Endothelial cell of umbilical vein (primary cell): ENCODE data around the gene LILRA1. TPM values are rescaled to one million over a fixed set of nuclear protein-coding genes. Genes with fewer than 3 reads are reported as not detected.

ENCODE experiments used
- BruUV-seq: library from RNA; stranded (reverse); fragments of 400-500 nt; replicated peaks from 2 replicates; lab custom pipeline; 2021; lab: Mats Ljungman, UMichigan
- CTCF ChIA-PET: fragments of 300-600, 350-600 bp; sonication (Branson Sonifier 250); formaldehyde crosslinking; loops from one replicate; lab custom pipeline; 2021; ENCODE audit warnings: antibody characterized with exemption, inconsistent platforms; lab: Charles Lee
- POLR2A ChIA-PET: fragments of 300-600, 350-600 bp; sonication (Branson Sonifier 250); formaldehyde crosslinking; loops from one replicate; lab custom pipeline; 2021; ENCODE audit warnings: antibody characterized with exemption, inconsistent platforms; lab: Charles Lee
- DNase-seq: peaks from one replicate; pipeline ENCODE4 v3.0.0-alpha.2; 2011; ENCODE audit warnings: low read depth, low spot score
- FAIRE-seq: peaks from 2 replicates; lab custom pipeline; 2011; peaks lifted over from hg19 to GRCh38; lab: Jason Lieb, UNC
- H2AFZ ChIP-seq: 2 replicates; pipeline ENCODE4 v1.6.0; 2012; ENCODE audit warnings: low read depth, low read length, control low read depth, inconsistent platforms
- H3K27ac ChIP-seq: 2 replicates; pipeline ENCODE4 v1.5.1; 2011; ENCODE audit warnings: low read depth, mild to moderate bottlenecking, control low read depth, low read length, moderate library complexity; ENCODE audit not compliant: insufficient read depth
- H3K27me3 ChIP-seq, 2 experiments: 2 replicates each; pipeline versions ENCODE4 v1.6.0 to v1.6.1; 2011; ENCODE audit warnings: low read length in 2 of 2, mixed read lengths in 1 of 2; ENCODE audit not compliant: control insufficient read depth in 2 of 2, insufficient read depth in 2 of 2
- H3K36me3 ChIP-seq, 2 experiments: 2 replicates in 1 of 2; 3 replicates in 1 of 2; pipeline ENCODE4 v1.5.1; 2011; ENCODE audit warnings: low read length in 2 of 2, mild to moderate bottlenecking in 1 of 2, moderate library complexity in 1 of 2; ENCODE audit not compliant: control insufficient read depth in 2 of 2, insufficient read depth in 2 of 2; ENCODE audit errors: extremely low read depth in 1 of 2
- H3K4me1 ChIP-seq: 3 replicates; pipeline ENCODE4 v1.5.1; 2011; ENCODE audit warnings: mild to moderate bottlenecking, low read length; ENCODE audit not compliant: control insufficient read depth, insufficient read depth; ENCODE audit errors: extremely low read depth
- H3K4me2 ChIP-seq: 2 replicates; pipeline ENCODE4 v1.6.1; 2011; ENCODE audit warnings: low read length, control low read depth, mixed read lengths; ENCODE audit not compliant: insufficient read depth
- H3K4me3 ChIP-seq, 3 experiments: fragments of 200-600 bp in 1 of 3; sonication (generic), shearing (Covaris generic) in 1 of 3; replicated peaks in 1 of 3; 2 replicates each; pipeline ENCODE4 v1.5.1; 2011 to 2016; ENCODE audit warnings: control low read depth in 3 of 3, low read length in 3 of 3, mild to moderate bottlenecking in 2 of 3, inconsistent platforms in 1 of 3, low read depth in 1 of 3, moderate library complexity in 1 of 3; ENCODE audit not compliant: insufficient read depth in 1 of 3
- H3K79me2 ChIP-seq: 2 replicates; pipeline ENCODE4 v1.6.0; 2012; ENCODE audit warnings: low read length, inconsistent platforms; ENCODE audit not compliant: control insufficient read depth, insufficient read depth
- H3K9ac ChIP-seq: replicated peaks from 2 replicates; pipeline ENCODE3; 2011; ENCODE audit warnings: low read length, control low read depth; ENCODE audit not compliant: insufficient read depth; ENCODE audit errors: extremely low read depth
- H3K9me1 ChIP-seq: replicated peaks from 3 replicates; pipeline ENCODE4 v1.6.0; 2011; ENCODE audit warnings: mild to moderate bottlenecking, low read length; ENCODE audit not compliant: control insufficient read depth, insufficient read depth; ENCODE audit errors: extremely low read depth
- H3K9me3 ChIP-seq: replicated peaks from 2 replicates; pipeline ENCODE4 v1.5.1; 2012; ENCODE audit warnings: low read length, inconsistent platforms; ENCODE audit not compliant: control insufficient read depth, insufficient read depth
- H4K20me1 ChIP-seq: replicated peaks from 2 replicates; pipeline ENCODE3; 2011; ENCODE audit warnings: mild to moderate bottlenecking, low read length; ENCODE audit not compliant: control insufficient read depth, insufficient read depth; ENCODE audit errors: extremely low read depth
- CTCF ChIP-seq, 2 donors: IDR thresholded peaks; 1 replicate in 1 of 2; 2 replicates in 1 of 2; pipeline ENCODE4 v1.5.1; 2011; ENCODE audit warnings: low read length in 2 of 2, mild to moderate bottlenecking in 2 of 2, moderate library complexity in 2 of 2, control low read depth in 1 of 2, inconsistent platforms in 1 of 2, low read depth in 1 of 2; ENCODE audit not compliant: insufficient read depth in 1 of 2; ENCODE audit errors: extremely low read depth in 1 of 2
- EZH2 ChIP-seq: IDR thresholded peaks from 2 replicates; pipeline ENCODE4 v1.6.1; 2012; ENCODE audit warnings: borderline replicate concordance, low read depth, mild to moderate bottlenecking, moderate library complexity, low read length, inconsistent platforms; ENCODE audit not compliant: severe bottlenecking
- FOS ChIP-seq: IDR thresholded peaks from 2 replicates; pipeline ENCODE4 v1.6.1; 2011; ENCODE audit warnings: mild to moderate bottlenecking, low read length, moderate library complexity, borderline replicate concordance; ENCODE audit not compliant: insufficient read depth
- GATA2 ChIP-seq: IDR thresholded peaks from 2 replicates; pipeline ENCODE4 v1.7.0; 2011; ENCODE audit warnings: low read depth, mild to moderate bottlenecking, moderate library complexity, mixed read lengths, low read length; ENCODE audit not compliant: insufficient read length, insufficient read depth
- JUN ChIP-seq: IDR thresholded peaks from 2 replicates; pipeline ENCODE4 v1.6.1; 2011; ENCODE audit warnings: borderline replicate concordance, low read depth; ENCODE audit not compliant: insufficient read length, insufficient read depth
- MAX ChIP-seq: IDR thresholded peaks from 2 replicates; pipeline ENCODE4 v1.6.1; 2011; ENCODE audit not compliant: insufficient read depth, insufficient read length
- MYC ChIP-seq: IDR thresholded peaks from one replicate; pipeline ENCODE4 v1.6.1; 2011; ENCODE audit warnings: mild to moderate bottlenecking, low read depth, low read length
- POLR2A ChIP-seq: IDR thresholded peaks from 2 replicates; pipeline ENCODE4 v1.6.1; 2012; ENCODE audit warnings: low read depth, mild to moderate bottlenecking, control low read depth, low read length
- POLR2AphosphoS5 ChIP-seq: IDR thresholded peaks from 2 replicates; pipeline ENCODE4 v1.6.1; 2012; ENCODE audit warnings: low read depth, mild to moderate bottlenecking, control low read depth, low read length, moderate library complexity; ENCODE audit not compliant: insufficient read depth
- dilution Hi-C: fragments of 300-500 bp; cut with MboI; formaldehyde crosslinking; loops from one replicate; pipeline ENCODE4 v1.15.0; 2019; ENCODE audit warnings: low sequenced_read_pairs; ENCODE audit not compliant: extremely low pct_ligation_motif_present
- intact Hi-C: fragments of 100-400 bp; cut with micrococcal nuclease; formaldehyde crosslinking; loops from one replicate; pipeline ENCODE4 v1.10.0; 2022
- polyA plus RNA-seq, 4 experiments: library from polyadenylated mRNA; depleted of rRNA in 3 of 4; stranded (reverse) in 3 of 4; unstranded in 1 of 4; fragments of >200 nt; gene quantifications; 2 replicates each; pipeline versions ENCODE4 v1.2.1 to v1.2.3, GENCODE V29; 2011 to 2012; ENCODE audit warnings: missing spikeins in 1 of 4
- total RNA-seq: library from RNA; stranded (reverse); gene quantifications from 2 replicates; pipeline ENCODE4 v1.2.3, GENCODE V29; 2021

Gene LILRA1
- total and polyA plus RNA-seq, 2 donors (not counting 3 experiments of a cell fraction or from before 2014, with no cell fraction given), result not detected

GRCh38 chr19:54554006-54554405, 39.4 kb upstream of the LILRA1 start:
- FAIRE-seq, result no peak
- intact Hi-C loops, result no loop called here

More at GRCh38 chr19:54554006-54554405, 39.4 kb upstream of the LILRA1 start:
- POLR2A ChIA-PET, result no interaction called here
- Histone ChIP-seq H3K79me2 (no peaks in the 10 kb centered on the region), H3K4me3 (no peak overlapping the region), H3K4me2 (no peak overlapping the region), H2AFZ (no peak overlapping the region), H3K27me3 (no peaks in the 10 kb centered on the region), H3K9me1 (no peaks in the 10 kb centered on the region), H3K9me3 (peaks cover under 1% of the 10 kb centered on the region), H4K20me1 (no peaks in the 10 kb centered on the region), H3K27ac (no peak overlapping the region), H3K36me3 (no peaks in the 10 kb centered on the region), H3K4me1 (no peaks in the 10 kb centered on the region), H3K9ac (no peak overlapping the region)
- dilution Hi-C loops, result no loop called here
- TF ChIP-seq CTCF (IDR thresholded peaks at IDR 0.05; ENCODE audit: extremely low read depth in 1 of 2, insufficient read depth in 1 of 2, low read depth in 1 of 2, low read length in 2 of 2) (no peak), MYC (no peak), POLR2A (no peak), FOS (no peak), EZH2 (no peak), MAX (no peak), JUN (no peak), POLR2AphosphoS5 (no peak), GATA2 (no peak)
- no peak for DNase-seq
- CTCF ChIA-PET, result no interaction called here
- no TSS peak for BruUV-seq
